Keratinocyte (primary cell): ENCODE data around the gene PSMB7. TPM values are rescaled to one million over a fixed set of nuclear protein-coding genes. Genes with fewer than 3 reads are reported as not detected.

Experiments used
- DNase-seq: peaks from one replicate; pipeline ENCODE4 v3.0.0-alpha.2; 2011; ENCODE audit warnings: low read depth, missing footprints, low spot score
- FAIRE-seq: peaks from 2 replicates; lab custom pipeline; 2011; peaks lifted over from hg19 to GRCh38; lab: Jason Lieb, UNC
- H2AFZ ChIP-seq: 2 replicates; pipeline ENCODE4 v1.6.0; 2012; ENCODE audit warnings: low read length, control low read depth, inconsistent platforms; ENCODE audit not compliant: control insufficient read depth
- H3K27ac ChIP-seq: 2 replicates; pipeline ENCODE4 v1.5.1; 2011; ENCODE audit warnings: low read length; ENCODE audit not compliant: control insufficient read depth, insufficient read depth
- H3K27me3 ChIP-seq: 3 replicates; pipeline ENCODE4 v1.6.0; 2011; ENCODE audit warnings: low read length; ENCODE audit not compliant: control insufficient read depth, insufficient read depth; ENCODE audit errors: extremely low read depth
- H3K36me3 ChIP-seq, 2 experiments: 2 replicates in 1 of 2; 3 replicates in 1 of 2; pipeline ENCODE4 v1.5.1; 2011; ENCODE audit warnings: low read length in 2 of 2, mild to moderate bottlenecking in 1 of 2; ENCODE audit not compliant: control insufficient read depth in 2 of 2, insufficient read depth in 2 of 2; ENCODE audit errors: extremely low read depth in 1 of 2
- H3K4me1 ChIP-seq: 3 replicates; pipeline ENCODE4 v1.5.1; 2011; ENCODE audit warnings: low read length; ENCODE audit not compliant: control insufficient read depth, insufficient read depth; ENCODE audit errors: extremely low read depth
- H3K4me2 ChIP-seq: 3 replicates; pipeline ENCODE4 v1.6.0; 2011; ENCODE audit warnings: low read depth, low read length; ENCODE audit not compliant: control insufficient read depth, insufficient read depth; ENCODE audit errors: extremely low read depth
- H3K4me3 ChIP-seq, 3 experiments: fragments of 200-600 bp in 1 of 3; sonication (generic) in 1 of 3; 2 replicates in 2 of 3; 3 replicates in 1 of 3; pipeline ENCODE4 v1.5.1; 2011 to 2016; ENCODE audit warnings: low read length in 3 of 3, mild to moderate bottlenecking in 3 of 3, control low read depth in 2 of 3, inconsistent platforms in 1 of 3, low read depth in 1 of 3, mixed read lengths in 1 of 3, mixed run types in 1 of 3, moderate library complexity in 1 of 3; ENCODE audit not compliant: control insufficient read depth in 2 of 3, insufficient read depth in 2 of 3; ENCODE audit errors: extremely low read depth in 1 of 3
- H3K79me2 ChIP-seq: 2 replicates; pipeline ENCODE4 v1.6.0; 2012; ENCODE audit warnings: low read length; ENCODE audit not compliant: control insufficient read depth, insufficient read depth
- H3K9ac ChIP-seq: 3 replicates; pipeline ENCODE4 v1.6.0; 2011; ENCODE audit warnings: low read length; ENCODE audit not compliant: control insufficient read depth, insufficient read depth; ENCODE audit errors: extremely low read depth
- H3K9me1 ChIP-seq: 3 replicates; pipeline ENCODE4 v1.6.0; 2011; ENCODE audit warnings: low read length; ENCODE audit not compliant: control insufficient read depth, insufficient read depth; ENCODE audit errors: extremely low read depth
- H3K9me3 ChIP-seq: 2 replicates; pipeline ENCODE4 v1.5.1; 2012; ENCODE audit warnings: low read depth, low read length; ENCODE audit not compliant: control insufficient read depth
- H4K20me1 ChIP-seq: 3 replicates; pipeline ENCODE4 v1.6.0; 2011; ENCODE audit warnings: low read length; ENCODE audit not compliant: control insufficient read depth, insufficient read depth; ENCODE audit errors: extremely low read depth
- CTCF ChIP-seq, 3 experiments: IDR thresholded peaks in 1 of 3; conservative IDR thresholded peaks in 1 of 3; optimal IDR thresholded peaks in 1 of 3; 2 replicates in 2 of 3; 3 replicates in 1 of 3; pipeline versions ENCODE3 to v1.5.1; 2011; ENCODE audit warnings: low read length in 3 of 3, mild to moderate bottlenecking in 3 of 3, moderate library complexity in 2 of 3, control low read depth in 1 of 3, inconsistent platforms in 1 of 3; ENCODE audit not compliant: insufficient read depth in 2 of 3; ENCODE audit errors: extremely low read depth in 1 of 3
- EZH2 ChIP-seq: IDR thresholded peaks from one replicate; pipeline ENCODE4 v1.6.1; 2012; ENCODE audit warnings: inconsistent platforms, mild to moderate bottlenecking, low read length, moderate library complexity
- dilution Hi-C: fragments of 300-500 bp; cut with MboI; formaldehyde crosslinking; loops from one replicate; pipeline ENCODE4 v1.7.0; 2020; ENCODE audit warnings: low sequenced_read_pairs; ENCODE audit not compliant: extremely low pct_ligation_motif_present
- polyA plus RNA-seq, 5 experiments: library from polyadenylated mRNA; depleted of rRNA in 3 of 5; stranded (reverse) in 3 of 5; stranded (forward) in 1 of 5; unstranded in 1 of 5; fragments of >200 nt; gene quantifications; 1 replicate in 1 of 5; 2 replicates in 3 of 5; 3 replicates in 1 of 5; pipeline versions ENCODE4 v1.2.1 to v1.2.3, GENCODE V29; 2011 to 2012; ENCODE audit warnings: missing spikeins in 2 of 5, low read depth in 1 of 5, low replicate concordance in 1 of 5

Gene PSMB7
- polyA plus RNA-seq, 1 donor (not counting 4 experiments of a cell fraction or from before 2014, with no cell fraction given), result 388 TPM

GRCh38 chr9:124347968-124348358, 67.3 kb downstream of the PSMB7 start:
- Histone ChIP-seq H3K9me3 (no peaks in the 10 kb centered on the region), H3K9me1 (no peaks in the 10 kb centered on the region), H4K20me1 (peaks cover 5% of the 10 kb centered on the region), H3K36me3 (peaks cover 34 to 41% of the 10 kb centered on the region in 2 experiments), H3K4me1 (peaks cover 4% of the 10 kb centered on the region), H3K79me2 (no peaks in the 10 kb centered on the region), H3K27ac (no peak overlapping the region), H3K4me2 (no peak overlapping the region), H3K4me3 (no peak overlapping the region), H3K9ac (no peak overlapping the region), H2AFZ (no peak overlapping the region), H3K27me3 (no peaks in the 10 kb centered on the region)
- dilution Hi-C loops, result no loop called here
- TF ChIP-seq CTCF (optimal IDR thresholded peaks at IDR 0.05 in 1 of 3, IDR thresholded peaks at IDR 0.05 in 1 of 3, conservative IDR thresholded peaks at IDR 0.05 in 1 of 3; ENCODE audit: extremely low read depth in 1 of 3, insufficient read depth in 2 of 3, low read length in 3 of 3) (no peak), EZH2 (no peak)
- FAIRE-seq (no peak), DNase-seq (no peak)

- FAIRE-seq (no peak), DNase-seq (no peak)
- dilution Hi-C loops, result no loop called here
- H3K4me2 ChIP-seq, result no peak overlapping the region
- no peak overlapping the region for H2AFZ ChIP-seq
- peaks cover 10% of the 10 kb centered on the region for H3K4me1 ChIP-seq
- no peaks in the 10 kb centered on the region for H3K79me2 ChIP-seq
- H3K9me3 ChIP-seq, result no peaks in the 10 kb centered on the region
- H3K27me3 ChIP-seq, result no peaks in the 10 kb centered on the region
- H4K20me1 ChIP-seq, result peaks cover 5% of the 10 kb centered on the region
- peaks cover 32 to 36% of the 10 kb centered on the region in 2 experiments for H3K36me3 ChIP-seq
- no peak overlapping the region for H3K4me3 ChIP-seq
- H3K27ac ChIP-seq, result no peak overlapping the region
- H3K9ac ChIP-seq, result no peak overlapping the region
- TF ChIP-seq CTCF (optimal IDR thresholded peaks at IDR 0.05 in 1 of 3, IDR thresholded peaks at IDR 0.05 in 1 of 3, conservative IDR thresholded peaks at IDR 0.05 in 1 of 3; ENCODE audit: extremely low read depth in 1 of 3, insufficient read depth in 2 of 3, low read length in 3 of 3), result no peak
- H3K9me1 ChIP-seq, result no peaks in the 10 kb centered on the region
Measured at GRCh38 chr9:124347206-124347967, 67.9 kb downstream of the PSMB7 start.
